ENCODE data around the gene CEP104. TPM values are rescaled to one million over a fixed set of nuclear protein-coding genes. Genes with fewer than 3 reads are reported as not detected.

CEP104 gene
- total RNA-seq, 1 donor from 2014 or later: 18.3 TPM

DNA sequence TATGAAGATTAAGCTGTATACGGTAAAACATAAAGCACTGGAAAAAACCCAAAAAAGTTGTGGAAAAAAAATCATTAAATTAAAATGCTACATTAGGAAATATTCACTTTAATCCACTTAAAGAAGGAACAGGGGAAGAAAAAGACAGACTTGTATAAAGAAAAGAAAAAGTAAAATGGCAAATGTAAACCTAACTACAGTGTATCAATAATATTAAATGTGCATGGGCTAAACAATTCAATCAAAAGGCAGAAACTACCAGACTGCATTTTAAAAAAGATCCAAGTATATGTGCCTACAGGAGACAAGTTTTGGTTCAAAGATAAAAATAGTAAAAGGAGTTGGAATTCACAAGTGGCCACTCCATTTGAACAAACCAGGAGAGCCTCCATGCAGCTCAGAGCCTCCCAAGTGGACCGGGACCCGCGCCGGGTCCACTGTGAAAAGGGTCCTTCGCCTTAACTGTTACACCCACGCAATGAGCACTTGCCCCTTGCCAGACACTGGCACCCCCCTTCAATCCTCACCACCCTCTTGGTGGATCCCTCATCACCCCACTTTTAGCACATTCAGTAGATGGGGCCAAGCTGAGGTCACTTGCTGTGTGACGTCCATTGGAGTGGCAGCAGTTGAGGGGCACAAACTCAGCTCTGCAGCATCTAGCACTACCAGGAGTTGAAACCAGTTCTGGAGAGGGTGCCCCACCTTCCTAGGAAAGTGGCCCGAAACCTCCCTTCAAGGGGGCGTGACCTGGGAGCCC lies 42.2 kb upstream of the CEP104 start:
- H3K4me3 ChIP-seq (ENCODE audit: low read depth, low read length): peak overlapping the region; percentile 95
- DNase-seq (ENCODE audit: low read depth): no peak
- peak; percentile 29 for TF ChIP-seq CTCF (conservative IDR thresholded peaks at IDR 0.05; ENCODE audit: low read depth, low read length)

DNA sequence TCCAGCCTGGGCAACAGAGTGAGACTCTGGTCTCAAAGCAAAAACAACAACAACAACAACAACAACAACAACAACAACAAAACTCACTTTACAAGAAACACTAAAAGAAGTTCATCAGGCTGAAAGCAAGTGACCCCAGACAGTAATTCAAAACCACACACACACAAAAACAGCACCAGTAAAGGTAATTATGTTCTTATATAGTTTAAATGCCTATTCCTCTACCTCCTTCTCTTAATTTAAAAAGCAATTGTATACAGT lies 41.4 kb upstream of the CEP104 start:
- no peak for DNase-seq (ENCODE audit: low read depth)
- H3K4me3 ChIP-seq (ENCODE audit: low read depth, low read length): no peak overlapping the region
- no peak for TF ChIP-seq CTCF (conservative IDR thresholded peaks at IDR 0.05; ENCODE audit: low read depth, low read length)

- DNase-seq (ENCODE audit: low read depth): no peak
- no peak overlapping the region for H3K4me3 ChIP-seq (ENCODE audit: low read depth, low read length)
- TF ChIP-seq CTCF (conservative IDR thresholded peaks at IDR 0.05; ENCODE audit: low read depth, low read length): no peak
Measured at GRCh38 chr1:3896396-3897000, 39.5 kb upstream of the CEP104 start.

- no peak for DNase-seq (ENCODE audit: low read depth)
- H3K4me3 ChIP-seq (ENCODE audit: low read depth, low read length): no peak overlapping the region
- no peak for TF ChIP-seq CTCF (conservative IDR thresholded peaks at IDR 0.05; ENCODE audit: low read depth, low read length)
Measured at GRCh38 chr1:3895951-3896325, 38.9 kb upstream of the CEP104 start.

DNA sequence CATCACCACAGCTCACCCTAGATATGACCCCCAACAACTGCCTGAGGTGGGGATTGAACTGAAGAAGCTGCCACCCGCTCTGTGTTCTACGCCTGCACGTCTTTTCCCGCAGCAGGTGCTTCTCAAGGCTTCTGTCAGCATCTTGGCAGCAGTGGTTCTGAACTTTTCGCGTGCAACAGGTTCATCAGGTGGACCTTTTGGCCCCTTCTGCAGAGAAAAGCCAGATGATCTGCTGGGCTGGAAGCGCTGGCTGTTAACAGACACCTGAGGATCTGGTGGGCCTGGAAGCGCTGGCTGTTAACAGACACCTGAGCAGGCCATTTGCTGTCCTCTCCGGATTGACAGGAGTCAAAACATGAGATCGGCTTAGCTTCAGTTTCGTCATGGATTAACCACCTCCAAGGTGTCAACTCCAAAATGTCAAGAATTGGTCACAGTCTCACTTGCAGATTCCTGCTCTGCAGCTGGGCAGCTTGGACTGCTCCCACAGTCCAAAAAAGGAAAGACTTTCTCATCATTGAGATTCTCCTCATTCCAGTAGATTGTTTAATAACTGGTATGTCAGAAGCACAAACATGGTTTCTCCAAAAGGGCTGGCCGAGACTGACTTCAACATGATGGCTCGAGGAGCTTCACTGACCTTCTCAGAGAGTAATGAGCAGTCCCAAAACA lies 38.4 kb upstream of the CEP104 start:
- DNase-seq (ENCODE audit: low read depth): no peak
- H3K4me3 ChIP-seq (ENCODE audit: low read depth, low read length): no peak overlapping the region
- TF ChIP-seq CTCF (conservative IDR thresholded peaks at IDR 0.05; ENCODE audit: low read depth, low read length): no peak

GRCh38 chr1:3894626-3895278 lies 37.7 kb upstream of the CEP104 start:
- no peak overlapping the region for H3K4me3 ChIP-seq (ENCODE audit: low read depth, low read length)
- TF ChIP-seq CTCF (conservative IDR thresholded peaks at IDR 0.05; ENCODE audit: low read depth, low read length): no peak
- no peak for DNase-seq (ENCODE audit: low read depth)

Data from epithelial cell of proximal tubule (primary cell).